SK-N-SH treated with all-trans-retinoic acid at 6 μM for 48 hours (cell line): ENCODE data around the gene RASGEF1C.

Experiments used
- ATAC-seq: fragments of 200-7000 bp; cut with Tn5 transposase; 3 replicates; pipeline ENCODE4 v1.9.1; 2020; ENCODE audit warnings: mild to moderate bottlenecking, moderate library complexity
- ARNTL ChIP-seq: fragments of 450-650 bp; formaldehyde crosslinking; IDR thresholded peaks from 2 replicates; pipeline ENCODE4 v1.5.0; 2020; ENCODE audit warnings: low read depth, mild to moderate bottlenecking, moderate library complexity, borderline replicate concordance
- BACH2 ChIP-seq: fragments of 250-450 bp; sonication (Bioruptor Pico); IDR thresholded peaks from 2 replicates; pipeline ENCODE4 v1.9.0; 2021; ENCODE audit warnings: mild to moderate bottlenecking, borderline replicate concordance
- CSDC2 ChIP-seq: fragments of 250-450 bp; sonication (Bioruptor Pico); IDR thresholded peaks from 2 replicates; pipeline ENCODE4 v1.5.0; 2020; ENCODE audit warnings: mild to moderate bottlenecking, moderate library complexity
- ESRRG ChIP-seq: fragments of 250-450 bp; sonication (Bioruptor Pico); IDR thresholded peaks from 2 replicates; pipeline ENCODE4 v1.6.1; 2021; ENCODE audit warnings: mild to moderate bottlenecking
- GLIS3 ChIP-seq: fragments of 250-450 bp; sonication (Bioruptor Pico); IDR thresholded peaks from 2 replicates; pipeline ENCODE4 v1.5.0; 2020; ENCODE audit warnings: mild to moderate bottlenecking, moderate library complexity
- ISL1 ChIP-seq: fragments of 250-450 bp; sonication (Bioruptor Pico); IDR thresholded peaks from 2 replicates; pipeline ENCODE4 v2.1.2; 2022; ENCODE audit warnings: mild to moderate bottlenecking, moderate library complexity
- PPARA ChIP-seq: fragments of 250-450 bp; sonication (Bioruptor Pico); IDR thresholded peaks from 2 replicates; pipeline ENCODE4 v1.5.0; 2020; ENCODE audit warnings: mild to moderate bottlenecking, borderline replicate concordance
- RARB ChIP-seq: fragments of 250-450 bp; sonication (Bioruptor Pico); IDR thresholded peaks from 2 replicates; pipeline ENCODE4 v1.8.0; 2021; ENCODE audit warnings: mild to moderate bottlenecking, moderate library complexity
- SNAI2 ChIP-seq: fragments of 250-450 bp; sonication (Bioruptor Pico); IDR thresholded peaks from 2 replicates; pipeline ENCODE4 v1.5.0; 2020; ENCODE audit warnings: mild to moderate bottlenecking, moderate library complexity
- TCF4 ChIP-seq: fragments of 250-450 bp; sonication (Bioruptor Pico); IDR thresholded peaks from 2 replicates; pipeline ENCODE4 v1.8.0; 2021; ENCODE audit warnings: mild to moderate bottlenecking, moderate library complexity, borderline replicate concordance
- TOX ChIP-seq: fragments of 250-450 bp; sonication (Bioruptor Pico); IDR thresholded peaks from 2 replicates; pipeline ENCODE4 v1.8.0; 2021; ENCODE audit warnings: mild to moderate bottlenecking, moderate library complexity, borderline replicate concordance
- ZC3H10 ChIP-seq: fragments of 250-450 bp; sonication (Bioruptor Pico); IDR thresholded peaks from 2 replicates; pipeline ENCODE4 v1.5.1; 2021; ENCODE audit warnings: mild to moderate bottlenecking, moderate library complexity
- ZFP3 ChIP-seq: fragments of 250-450 bp; sonication (Bioruptor Pico); IDR thresholded peaks from 2 replicates; pipeline ENCODE4 v1.5.0; 2020; ENCODE audit warnings: mild to moderate bottlenecking, moderate library complexity
- ZFP30 ChIP-seq: fragments of 450-650 bp; formaldehyde crosslinking; IDR thresholded peaks from 2 replicates; pipeline ENCODE4 v1.5.0; 2022; ENCODE audit warnings: mild to moderate bottlenecking, moderate library complexity
- ZNF565 ChIP-seq: fragments of 450-650 bp; formaldehyde crosslinking; conservative IDR thresholded peaks from 2 replicates; pipeline ENCODE4 v1.5.0; 2020; ENCODE audit warnings: low read depth, mild to moderate bottlenecking, moderate library complexity
- ZNF70 ChIP-seq: fragments of 450-650 bp; formaldehyde crosslinking; IDR thresholded peaks from 2 replicates; pipeline ENCODE4 v1.5.0; 2020; ENCODE audit warnings: mild to moderate bottlenecking, moderate library complexity
- ZNF8 ChIP-seq: fragments of 450-650 bp; formaldehyde crosslinking; IDR thresholded peaks from 2 replicates; pipeline ENCODE4 v1.5.0; 2020; ENCODE audit warnings: mild to moderate bottlenecking, moderate library complexity
- TF ChIP-seq, protein P1 (sequence below): fragments of 250-450 bp; sonication (Bioruptor Pico); IDR thresholded peaks from 2 replicates; pipeline ENCODE4 v1.5.0; 2020; ENCODE audit warnings: mild to moderate bottlenecking, moderate library complexity
- TF ChIP-seq, protein P2 (sequence below): fragments of 250-450 bp; sonication (Bioruptor Pico); IDR thresholded peaks from 2 replicates; pipeline ENCODE4 v1.8.0; 2021; ENCODE audit warnings: low read depth, mild to moderate bottlenecking, moderate library complexity, borderline replicate concordance
- TF ChIP-seq, protein P3 (sequence below): fragments of 250-450 bp; sonication (Bioruptor Pico); IDR thresholded peaks from 2 replicates; pipeline ENCODE4 v1.5.1; 2020; ENCODE audit warnings: low read depth, mild to moderate bottlenecking, moderate library complexity
- TF ChIP-seq, protein P4 (sequence below): fragments of 250-450 bp; sonication (Bioruptor Pico); IDR thresholded peaks from 2 replicates; pipeline ENCODE4 v1.5.1; 2021; ENCODE audit warnings: mild to moderate bottlenecking, moderate library complexity
- TF ChIP-seq, protein P5 (sequence below): fragments of 250-450 bp; sonication (Bioruptor Pico); IDR thresholded peaks from 2 replicates; pipeline ENCODE4 v1.8.0; 2020; ENCODE audit warnings: mild to moderate bottlenecking, moderate library complexity, borderline replicate concordance

The RASGEF1C gene

DNA sequence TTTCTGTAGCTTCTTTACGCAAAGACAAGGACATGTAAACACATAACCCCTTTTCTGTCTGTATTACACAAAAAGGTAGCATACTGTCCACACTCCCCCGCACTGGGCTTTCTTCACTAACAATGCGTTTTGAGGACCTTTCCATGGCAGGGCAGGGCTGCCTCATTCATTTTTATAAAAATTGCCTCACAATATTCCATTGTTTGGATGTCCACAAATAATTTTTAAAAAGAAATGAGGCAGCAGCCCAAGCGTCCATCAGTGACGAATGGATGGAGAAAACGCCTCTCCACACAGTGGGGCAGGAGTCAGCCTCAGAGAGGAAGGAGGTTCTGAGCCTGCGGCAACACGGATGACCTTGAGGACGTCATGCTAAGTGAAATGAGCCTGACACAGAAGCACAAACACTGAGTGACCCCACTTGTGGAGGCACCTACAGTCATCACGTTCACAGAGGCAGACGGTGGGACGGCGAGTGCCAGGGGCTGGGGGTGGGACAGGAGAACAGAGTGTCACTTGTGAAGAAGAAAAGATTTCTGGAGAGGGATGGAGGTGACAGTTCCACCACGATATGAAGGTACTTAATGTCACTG lies 67.8 kb downstream of the RASGEF1C start:
- TF ChIP-seq, protein P1, sequence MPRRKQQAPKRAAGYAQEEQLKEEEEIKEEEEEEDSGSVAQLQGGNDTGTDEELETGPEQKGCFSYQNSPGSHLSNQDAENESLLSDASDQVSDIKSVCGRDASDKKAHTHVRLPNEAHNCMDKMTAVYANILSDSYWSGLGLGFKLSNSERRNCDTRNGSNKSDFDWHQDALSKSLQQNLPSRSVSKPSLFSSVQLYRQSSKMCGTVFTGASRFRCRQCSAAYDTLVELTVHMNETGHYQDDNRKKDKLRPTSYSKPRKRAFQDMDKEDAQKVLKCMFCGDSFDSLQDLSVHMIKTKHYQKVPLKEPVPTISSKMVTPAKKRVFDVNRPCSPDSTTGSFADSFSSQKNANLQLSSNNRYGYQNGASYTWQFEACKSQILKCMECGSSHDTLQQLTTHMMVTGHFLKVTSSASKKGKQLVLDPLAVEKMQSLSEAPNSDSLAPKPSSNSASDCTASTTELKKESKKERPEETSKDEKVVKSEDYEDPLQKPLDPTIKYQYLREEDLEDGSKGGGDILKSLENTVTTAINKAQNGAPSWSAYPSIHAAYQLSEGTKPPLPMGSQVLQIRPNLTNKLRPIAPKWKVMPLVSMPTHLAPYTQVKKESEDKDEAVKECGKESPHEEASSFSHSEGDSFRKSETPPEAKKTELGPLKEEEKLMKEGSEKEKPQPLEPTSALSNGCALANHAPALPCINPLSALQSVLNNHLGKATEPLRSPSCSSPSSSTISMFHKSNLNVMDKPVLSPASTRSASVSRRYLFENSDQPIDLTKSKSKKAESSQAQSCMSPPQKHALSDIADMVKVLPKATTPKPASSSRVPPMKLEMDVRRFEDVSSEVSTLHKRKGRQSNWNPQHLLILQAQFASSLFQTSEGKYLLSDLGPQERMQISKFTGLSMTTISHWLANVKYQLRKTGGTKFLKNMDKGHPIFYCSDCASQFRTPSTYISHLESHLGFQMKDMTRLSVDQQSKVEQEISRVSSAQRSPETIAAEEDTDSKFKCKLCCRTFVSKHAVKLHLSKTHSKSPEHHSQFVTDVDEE (CRISPR knock-in tag) = no peak
- TF ChIP-seq, protein P2, sequence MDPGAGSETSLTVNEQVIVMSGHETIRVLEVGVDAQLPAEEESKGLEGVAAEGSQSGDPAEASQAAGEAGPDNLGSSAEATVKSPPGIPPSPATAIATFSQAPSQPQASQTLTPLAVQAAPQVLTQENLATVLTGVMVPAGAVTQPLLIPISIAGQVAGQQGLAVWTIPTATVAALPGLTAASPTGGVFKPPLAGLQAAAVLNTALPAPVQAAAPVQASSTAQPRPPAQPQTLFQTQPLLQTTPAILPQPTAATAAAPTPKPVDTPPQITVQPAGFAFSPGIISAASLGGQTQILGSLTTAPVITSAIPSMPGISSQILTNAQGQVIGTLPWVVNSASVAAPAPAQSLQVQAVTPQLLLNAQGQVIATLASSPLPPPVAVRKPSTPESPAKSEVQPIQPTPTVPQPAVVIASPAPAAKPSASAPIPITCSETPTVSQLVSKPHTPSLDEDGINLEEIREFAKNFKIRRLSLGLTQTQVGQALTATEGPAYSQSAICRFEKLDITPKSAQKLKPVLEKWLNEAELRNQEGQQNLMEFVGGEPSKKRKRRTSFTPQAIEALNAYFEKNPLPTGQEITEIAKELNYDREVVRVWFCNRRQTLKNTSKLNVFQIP (CRISPR knock-in tag) = no peak
- TF ChIP-seq CSDC2 = no peak
- TF ChIP-seq ZNF565 = no peak
- TF ChIP-seq ZFP3 (CRISPR knock-in tag) = no peak
- TF ChIP-seq PPARA (CRISPR knock-in tag) = no peak
- TF ChIP-seq ZNF8 = no peak
- no peak for TF ChIP-seq ZNF70 (CRISPR knock-in tag)
- TF ChIP-seq ARNTL = no peak
- TF ChIP-seq TCF4 (CRISPR knock-in tag) = no peak
- TF ChIP-seq, protein P3, sequence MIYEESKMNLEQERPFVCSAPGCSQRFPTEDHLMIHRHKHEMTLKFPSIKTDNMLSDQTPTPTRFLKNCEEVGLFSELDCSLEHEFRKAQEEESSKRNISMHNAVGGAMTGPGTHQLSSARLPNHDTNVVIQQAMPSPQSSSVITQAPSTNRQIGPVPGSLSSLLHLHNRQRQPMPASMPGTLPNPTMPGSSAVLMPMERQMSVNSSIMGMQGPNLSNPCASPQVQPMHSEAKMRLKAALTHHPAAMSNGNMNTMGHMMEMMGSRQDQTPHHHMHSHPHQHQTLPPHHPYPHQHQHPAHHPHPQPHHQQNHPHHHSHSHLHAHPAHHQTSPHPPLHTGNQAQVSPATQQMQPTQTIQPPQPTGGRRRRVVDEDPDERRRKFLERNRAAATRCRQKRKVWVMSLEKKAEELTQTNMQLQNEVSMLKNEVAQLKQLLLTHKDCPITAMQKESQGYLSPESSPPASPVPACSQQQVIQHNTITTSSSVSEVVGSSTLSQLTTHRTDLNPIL = no peak
- TF ChIP-seq TOX (CRISPR knock-in tag) = no peak
- TF ChIP-seq, protein P4, sequence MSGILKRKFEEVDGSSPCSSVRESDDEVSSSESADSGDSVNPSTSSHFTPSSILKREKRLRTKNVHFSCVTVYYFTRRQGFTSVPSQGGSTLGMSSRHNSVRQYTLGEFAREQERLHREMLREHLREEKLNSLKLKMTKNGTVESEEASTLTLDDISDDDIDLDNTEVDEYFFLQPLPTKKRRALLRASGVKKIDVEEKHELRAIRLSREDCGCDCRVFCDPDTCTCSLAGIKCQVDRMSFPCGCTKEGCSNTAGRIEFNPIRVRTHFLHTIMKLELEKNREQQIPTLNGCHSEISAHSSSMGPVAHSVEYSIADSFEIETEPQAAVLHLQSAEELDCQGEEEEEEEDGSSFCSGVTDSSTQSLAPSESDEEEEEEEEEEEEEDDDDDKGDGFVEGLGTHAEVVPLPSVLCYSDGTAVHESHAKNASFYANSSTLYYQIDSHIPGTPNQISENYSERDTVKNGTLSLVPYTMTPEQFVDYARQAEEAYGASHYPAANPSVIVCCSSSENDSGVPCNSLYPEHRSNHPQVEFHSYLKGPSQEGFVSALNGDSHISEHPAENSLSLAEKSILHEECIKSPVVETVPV (CRISPR knock-in tag) = no peak
- no peak for TF ChIP-seq SNAI2 (CRISPR knock-in tag)
- TF ChIP-seq ISL1 (CRISPR knock-in tag) = no peak
- TF ChIP-seq ZC3H10 (CRISPR knock-in tag) = no peak
- TF ChIP-seq, protein P5, sequence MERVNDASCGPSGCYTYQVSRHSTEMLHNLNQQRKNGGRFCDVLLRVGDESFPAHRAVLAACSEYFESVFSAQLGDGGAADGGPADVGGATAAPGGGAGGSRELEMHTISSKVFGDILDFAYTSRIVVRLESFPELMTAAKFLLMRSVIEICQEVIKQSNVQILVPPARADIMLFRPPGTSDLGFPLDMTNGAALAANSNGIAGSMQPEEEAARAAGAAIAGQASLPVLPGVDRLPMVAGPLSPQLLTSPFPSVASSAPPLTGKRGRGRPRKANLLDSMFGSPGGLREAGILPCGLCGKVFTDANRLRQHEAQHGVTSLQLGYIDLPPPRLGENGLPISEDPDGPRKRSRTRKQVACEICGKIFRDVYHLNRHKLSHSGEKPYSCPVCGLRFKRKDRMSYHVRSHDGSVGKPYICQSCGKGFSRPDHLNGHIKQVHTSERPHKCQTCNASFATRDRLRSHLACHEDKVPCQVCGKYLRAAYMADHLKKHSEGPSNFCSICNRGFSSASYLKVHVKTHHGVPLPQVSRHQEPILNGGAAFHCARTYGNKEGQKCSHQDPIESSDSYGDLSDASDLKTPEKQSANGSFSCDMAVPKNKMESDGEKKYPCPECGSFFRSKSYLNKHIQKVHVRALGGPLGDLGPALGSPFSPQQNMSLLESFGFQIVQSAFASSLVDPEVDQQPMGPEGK (CRISPR knock-in tag) = no peak
- no peak for TF ChIP-seq GLIS3 (CRISPR knock-in tag)

DNA sequence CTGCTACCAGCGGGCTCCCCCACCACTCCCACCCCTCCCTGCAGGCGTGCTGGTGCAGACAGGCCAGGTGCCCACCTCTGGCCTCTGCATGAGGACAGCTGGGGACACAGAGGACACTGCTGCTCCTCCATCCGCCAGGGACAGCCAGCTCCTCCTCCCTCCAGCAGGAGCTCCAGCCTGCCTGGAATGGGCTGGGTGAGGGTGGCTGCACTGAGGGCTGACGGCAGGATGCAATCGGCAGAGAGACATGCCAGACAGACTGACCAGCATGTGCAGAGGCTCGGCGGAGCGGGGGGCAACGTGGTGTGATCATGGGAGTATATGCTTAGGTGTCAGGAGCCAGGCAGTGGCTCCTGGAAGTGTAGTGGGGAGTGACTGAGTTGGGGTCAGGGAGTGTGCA lies 68.4 kb downstream of the RASGEF1C start:
- ATAC-seq = no peak
- TF ChIP-seq TCF4 (CRISPR knock-in tag) = no peak
- TF ChIP-seq BACH2 = no peak

More for the DNA sequence above, 67.8 kb downstream of the RASGEF1C start:
- no peak for ATAC-seq

DNA sequence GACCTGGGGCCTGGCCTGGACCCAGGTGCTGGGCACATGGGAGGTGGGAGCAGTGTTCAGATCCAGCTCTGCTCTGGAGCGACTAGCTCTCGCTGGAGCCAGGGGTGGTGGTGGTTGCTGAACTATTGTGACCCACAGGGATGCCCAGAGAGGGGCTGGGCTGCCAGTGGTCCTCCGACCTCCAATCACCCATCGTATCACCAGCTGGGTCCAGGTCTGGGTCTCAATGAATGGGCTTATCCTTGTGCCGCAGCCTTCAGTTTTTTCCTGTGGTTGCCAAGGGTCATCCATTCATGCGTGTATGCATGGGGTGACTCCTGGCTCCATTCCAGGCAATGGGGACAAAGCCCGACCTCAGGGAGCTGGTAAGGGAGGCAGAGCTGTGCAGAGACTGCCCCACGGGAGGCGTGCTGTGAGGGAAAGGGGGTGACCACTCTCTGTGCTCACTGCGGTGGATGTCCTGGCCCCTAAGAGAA lies 68.9 kb downstream of the RASGEF1C start:
- no peak for ATAC-seq
- TF ChIP-seq, protein P5 (CRISPR knock-in tag) = no peak
- TF ChIP-seq ZFP30 (CRISPR knock-in tag) (no peak), ESRRG (CRISPR knock-in tag) (no peak), ZC3H10 (CRISPR knock-in tag) (no peak), TOX (CRISPR knock-in tag) (no peak), CSDC2 (no peak), TCF4 (CRISPR knock-in tag) (no peak), ZFP3 (CRISPR knock-in tag) (no peak), GLIS3 (CRISPR knock-in tag) (no peak), RARB (CRISPR knock-in tag) (no peak), ZNF70 (CRISPR knock-in tag) (no peak)
- TF ChIP-seq, protein P2 (CRISPR knock-in tag) = no peak
- TF ChIP-seq, protein P4 (CRISPR knock-in tag) = no peak
